Astrocyte (in vitro differentiated cells and primary cell): Measurements from ENCODE around the gene NCCRP1. TPM values are rescaled to one million over a fixed set of nuclear protein-coding genes. Genes with fewer than 3 reads are reported as not detected.

ENCODE experiments used
- DNase-seq: peaks from one replicate; pipeline ENCODE4 v3.0.0-alpha.2; 2010; ENCODE audit warnings: low read depth
- FAIRE-seq: peaks from 2 replicates; lab custom pipeline; 2011; peaks lifted over from hg19 to GRCh38; lab: Jason Lieb, UNC
- H2AFZ ChIP-seq: 2 replicates; pipeline ENCODE4 v1.6.0; 2012; ENCODE audit warnings: low read depth, low read length, inconsistent platforms
- H3K27ac ChIP-seq: 2 replicates; pipeline ENCODE4 v1.5.1; 2011; ENCODE audit warnings: low read depth, low read length, inconsistent platforms
- H3K27me3 ChIP-seq: 2 replicates; pipeline ENCODE4 v1.6.0; 2011; ENCODE audit warnings: low read length, inconsistent platforms; ENCODE audit not compliant: insufficient read depth
- H3K36me3 ChIP-seq: 2 replicates; pipeline ENCODE4 v1.5.1; 2011; ENCODE audit warnings: low read length, inconsistent platforms; ENCODE audit not compliant: insufficient read depth
- H3K4me1 ChIP-seq: 2 replicates; pipeline ENCODE4 v1.5.1; 2011; ENCODE audit warnings: low read length, inconsistent platforms; ENCODE audit not compliant: insufficient read depth
- H3K4me2 ChIP-seq: 2 replicates; pipeline ENCODE4 v1.6.0; 2012; ENCODE audit warnings: low read length, inconsistent platforms
- H3K4me3 ChIP-seq: 2 replicates; pipeline ENCODE4 v1.5.1; 2011; ENCODE audit warnings: low read depth, mild to moderate bottlenecking, low read length, inconsistent platforms; ENCODE audit not compliant: insufficient read depth
- H3K79me2 ChIP-seq: 2 replicates; pipeline ENCODE4 v1.6.0; 2012; ENCODE audit warnings: mild to moderate bottlenecking, low read length, inconsistent platforms; ENCODE audit not compliant: insufficient read depth
- H3K9ac ChIP-seq: 2 replicates; pipeline ENCODE4 v1.6.0; 2012; ENCODE audit warnings: mild to moderate bottlenecking, low read length, inconsistent platforms
- H3K9me3 ChIP-seq: 2 replicates; pipeline ENCODE4 v1.5.1; 2012; ENCODE audit warnings: low read depth, mild to moderate bottlenecking, low read length, inconsistent platforms; ENCODE audit not compliant: insufficient read depth
- H4K20me1 ChIP-seq: 2 replicates; pipeline ENCODE4 v1.6.0; 2012; ENCODE audit warnings: low read length, inconsistent platforms; ENCODE audit not compliant: insufficient read depth
- H3K27ac Mint-ChIP-seq: one replicate; pipeline ENCODE4 v1.8.0; 2021; ENCODE audit warnings: mild to moderate bottlenecking, mixed read lengths; ENCODE audit not compliant: unreplicated experiment
- H3K27me3 Mint-ChIP-seq: one replicate; pipeline ENCODE4 v1.8.0; 2021; ENCODE audit warnings: low read depth, mixed read lengths; ENCODE audit not compliant: unreplicated experiment
- H3K36me3 Mint-ChIP-seq: one replicate; pipeline ENCODE4 v1.8.0; 2021; ENCODE audit warnings: low read depth, mixed read lengths; ENCODE audit not compliant: unreplicated experiment
- H3K4me1 Mint-ChIP-seq: one replicate; pipeline ENCODE4 v1.8.0; 2021; ENCODE audit warnings: low read depth, mixed read lengths; ENCODE audit not compliant: unreplicated experiment
- H3K4me3 Mint-ChIP-seq: one replicate; pipeline ENCODE4 v1.8.0; 2021; ENCODE audit warnings: mild to moderate bottlenecking, moderate library complexity, mixed read lengths; ENCODE audit not compliant: unreplicated experiment
- H3K9me3 Mint-ChIP-seq: one replicate; pipeline ENCODE4 v1.8.0; 2021; ENCODE audit warnings: mild to moderate bottlenecking, mixed read lengths; ENCODE audit not compliant: unreplicated experiment
- CTCF ChIP-seq: IDR thresholded peaks from 2 replicates; pipeline ENCODE4 v1.5.1; 2011; ENCODE audit warnings: low read depth, mild to moderate bottlenecking, inconsistent platforms, low read length, moderate library complexity; ENCODE audit not compliant: insufficient read depth
- EZH2 ChIP-seq: IDR thresholded peaks from 2 replicates; pipeline ENCODE4 v1.6.1; 2012; ENCODE audit warnings: mild to moderate bottlenecking, low read length, inconsistent platforms; ENCODE audit not compliant: insufficient read depth
- total RNA-seq: library from RNA; stranded (reverse); gene quantifications from 2 replicates; pipeline ENCODE4 v1.2.1, GENCODE V29; 2021

The NCCRP1 gene
- total RNA-seq, 1 donor from 2014 or later: not detected

DNA sequence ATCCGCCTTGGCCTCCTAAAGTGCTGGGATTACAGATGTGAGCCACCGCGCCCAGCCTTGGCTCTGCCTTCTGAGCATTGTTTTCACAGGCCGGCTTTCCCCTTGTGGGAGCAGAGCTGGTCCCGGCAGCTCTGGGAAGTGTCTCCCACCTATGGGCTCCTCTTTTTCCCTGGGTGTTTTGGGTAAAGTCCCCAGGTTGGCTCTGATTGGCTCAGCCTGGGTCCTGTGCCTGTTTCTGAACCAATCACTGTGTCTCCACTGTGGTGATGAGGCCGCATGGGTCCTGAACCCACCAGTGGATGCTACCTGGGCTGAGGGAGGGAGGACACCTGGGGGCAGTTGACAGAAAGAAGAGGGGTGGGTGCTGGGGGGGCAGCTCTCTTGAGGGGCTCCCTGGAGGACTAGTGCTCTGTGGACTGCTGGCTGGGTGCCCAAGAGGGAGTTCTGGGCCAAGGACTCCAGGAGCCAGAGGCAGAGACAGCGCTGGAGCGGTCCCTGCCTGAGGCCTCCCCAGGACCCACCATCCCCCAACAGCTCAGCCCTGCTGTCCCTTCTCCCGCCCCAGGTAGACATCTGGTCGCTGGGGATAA, 19.6 kb upstream of the NCCRP1 start:
- Histone ChIP-seq H3K4me2 (no peak overlapping the region), H3K9ac (no peak overlapping the region), H3K27me3 (no peaks in the 10 kb centered on the region), H3K36me3 (peaks cover 3% of the 10 kb centered on the region), H3K79me2 (no peaks in the 10 kb centered on the region), H3K4me1 (no peaks in the 10 kb centered on the region), H3K27ac (no peak overlapping the region), H3K4me3 (no peak overlapping the region), H4K20me1 (no peaks in the 10 kb centered on the region), H2AFZ (no peak overlapping the region), H3K9me3 (no peaks in the 10 kb centered on the region)
- peaks cover 6% of the 10 kb centered on the region for H3K36me3 Mint-ChIP-seq
- H3K27ac Mint-ChIP-seq: no peak overlapping the region
- no peak overlapping the region for H3K4me3 Mint-ChIP-seq
- TF ChIP-seq EZH2 (no peak), CTCF (no peak)
- FAIRE-seq (no peak), DNase-seq (no peak)
- no peaks in the 10 kb centered on the region for H3K27me3 Mint-ChIP-seq
- no peaks in the 10 kb centered on the region for H3K9me3 Mint-ChIP-seq
- H3K4me1 Mint-ChIP-seq: no peaks in the 10 kb centered on the region

DNA sequence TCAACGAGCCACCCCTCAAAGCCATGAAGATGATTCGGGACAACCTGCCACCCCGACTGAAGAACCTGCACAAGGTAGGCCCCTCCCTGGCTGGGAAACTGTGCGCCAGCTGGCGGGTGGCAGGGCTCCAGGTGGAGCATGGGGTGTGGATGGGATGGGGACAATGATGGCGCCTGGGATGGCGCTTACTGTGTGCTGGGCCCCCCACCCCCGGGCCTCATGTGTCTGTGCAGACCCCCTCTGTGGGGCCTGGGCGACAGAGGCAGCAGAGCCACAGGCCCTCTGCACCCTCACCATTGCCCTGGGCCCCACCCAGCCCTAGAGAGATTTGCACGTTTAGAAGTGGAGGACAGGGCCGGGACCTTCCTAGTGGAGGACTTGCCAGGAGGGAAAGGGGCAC, 19.0 kb upstream of the NCCRP1 start:
- H3K27me3 Mint-ChIP-seq: no peaks in the 10 kb centered on the region
- no peak for TF ChIP-seq EZH2
- TF ChIP-seq CTCF: no peak
- no peaks in the 10 kb centered on the region for H3K4me1 Mint-ChIP-seq
- H3K4me2 ChIP-seq: no peak overlapping the region
- no peak overlapping the region for H3K9ac ChIP-seq
- FAIRE-seq: no peak
- H3K4me3 Mint-ChIP-seq: no peak overlapping the region
- H3K4me3 ChIP-seq: no peak overlapping the region
- no peaks in the 10 kb centered on the region for H3K9me3 Mint-ChIP-seq
- no peak overlapping the region for H2AFZ ChIP-seq
- peaks cover 3% of the 10 kb centered on the region for H3K36me3 ChIP-seq
- H3K9me3 ChIP-seq: no peaks in the 10 kb centered on the region
- no peaks in the 10 kb centered on the region for H4K20me1 ChIP-seq
- H3K27ac Mint-ChIP-seq: no peak overlapping the region
- H3K79me2 ChIP-seq: no peaks in the 10 kb centered on the region
- no peak overlapping the region for H3K27ac ChIP-seq
- H3K4me1 ChIP-seq: no peaks in the 10 kb centered on the region
- DNase-seq: no peak
- H3K36me3 Mint-ChIP-seq: peaks cover 7% of the 10 kb centered on the region
- H3K27me3 ChIP-seq: no peaks in the 10 kb centered on the region

DNA sequence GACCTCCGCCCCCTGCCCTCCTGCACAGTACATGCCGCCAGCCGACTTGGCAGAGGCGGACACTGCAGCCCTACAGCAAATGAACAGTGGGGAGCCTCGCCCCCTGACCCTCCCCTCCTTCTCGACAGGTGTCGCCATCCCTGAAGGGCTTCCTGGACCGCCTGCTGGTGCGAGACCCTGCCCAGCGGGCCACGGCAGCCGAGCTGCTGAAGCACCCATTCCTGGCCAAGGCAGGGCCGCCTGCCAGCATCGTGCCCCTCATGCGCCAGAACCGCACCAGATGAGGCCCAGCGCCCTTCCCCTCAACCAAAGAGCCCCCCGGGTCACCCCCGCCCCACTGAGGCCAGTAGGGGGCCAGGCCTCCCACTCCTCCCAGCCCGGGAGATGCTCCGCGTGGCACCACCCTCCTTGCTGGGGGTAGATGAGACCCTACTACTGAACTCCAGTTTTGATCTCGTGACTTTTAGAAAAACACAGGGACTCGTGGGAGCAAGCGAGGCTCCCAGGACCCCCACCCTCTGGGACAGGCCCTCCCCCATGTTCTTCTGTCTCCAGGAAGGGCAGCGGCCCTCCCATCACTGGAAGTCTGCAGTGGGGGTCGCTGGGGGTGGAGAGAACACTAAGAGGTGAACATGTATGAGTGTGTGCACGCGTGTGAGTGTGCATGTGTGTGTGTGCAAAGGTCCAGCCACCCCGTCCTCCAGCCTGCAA, 18.3 kb upstream of the NCCRP1 start:
- peaks cover 3% of the 10 kb centered on the region for H3K36me3 ChIP-seq
- Mint-ChIP-seq H3K9me3 (peaks cover 2% of the 10 kb centered on the region), H3K36me3 (peaks cover 9% of the 10 kb centered on the region), H3K27ac (no peak overlapping the region), H3K4me3 (no peak overlapping the region), H3K4me1 (no peaks in the 10 kb centered on the region), H3K27me3 (no peaks in the 10 kb centered on the region)
- H3K27ac ChIP-seq: no peak overlapping the region
- no peak overlapping the region for H2AFZ ChIP-seq
- H3K9ac ChIP-seq: no peak overlapping the region
- no peak overlapping the region for H3K4me2 ChIP-seq
- no peaks in the 10 kb centered on the region for H3K4me1 ChIP-seq
- H3K9me3 ChIP-seq: no peaks in the 10 kb centered on the region
- H3K4me3 ChIP-seq: no peak overlapping the region
- no peaks in the 10 kb centered on the region for H4K20me1 ChIP-seq
- H3K79me2 ChIP-seq: no peaks in the 10 kb centered on the region
- TF ChIP-seq EZH2 (no peak), CTCF (no peak)
- FAIRE-seq (no peak), DNase-seq (no peak)
- no peaks in the 10 kb centered on the region for H3K27me3 ChIP-seq
